IMR-90 (cell line): Measurements from ENCODE around the gene FGF4. TPM values are rescaled to one million over a fixed set of nuclear protein-coding genes. Genes with fewer than 3 reads are reported as not detected.

Experiments used
- ATAC-seq: fragments of 200-7000 bp; cut with Tn5 transposase; 2 replicates; pipeline ENCODE4 v1.9.1; 2020; ENCODE audit warnings: low read depth, mild to moderate bottlenecking, moderate library complexity
- BruUV-seq: library from RNA; stranded (reverse); fragments of 400-500 nt; replicated peaks from 2 replicates; lab custom pipeline; 2021; lab: Mats Ljungman, UMichigan
- CTCF ChIA-PET: fragments of 300-600 bp; formaldehyde crosslinking; extraction: SDS; loops from one replicate; lab custom pipeline; 2021; ENCODE audit warnings: antibody characterized with exemption; lab: Yijun Ruan, JAX
- POLR2A ChIA-PET: fragments of 300-600 bp; sonication (Branson Sonifier 250); formaldehyde crosslinking; loops from one replicate; lab custom pipeline; 2022; ENCODE audit warnings: antibody characterized with exemption; ENCODE audit not compliant: unreplicated experiment; lab: Charles Lee
- DNase-seq: peaks from one replicate; pipeline ENCODE4 v3.0.0; 2013
- H2AFZ ChIP-seq: replicated peaks from 2 replicates; pipeline ENCODE3; 2013; ENCODE audit warnings: low read length, mild to moderate bottlenecking; ENCODE audit not compliant: poor library complexity
- H2AK5ac ChIP-seq: 2 replicates; pipeline ENCODE4 v1.6.1; 2013; ENCODE audit warnings: low read depth, low read length, inconsistent platforms
- H2AK9ac ChIP-seq: replicated peaks from 2 replicates; pipeline ENCODE3; 2013; ENCODE audit warnings: mild to moderate bottlenecking, low read depth, low read length, moderate library complexity; ENCODE audit not compliant: poor library complexity
- H2BK120ac ChIP-seq: 2 replicates; pipeline ENCODE4 v1.6.1; 2013; ENCODE audit warnings: low read depth, low read length, inconsistent platforms
- H2BK15ac ChIP-seq: 3 replicates; pipeline ENCODE4 v1.6.1; 2013; ENCODE audit warnings: low read depth, low read length, inconsistent platforms
- H2BK20ac ChIP-seq: 2 replicates; pipeline ENCODE4 v1.6.1; 2013; ENCODE audit warnings: low read depth, mild to moderate bottlenecking, inconsistent platforms, low read length, moderate library complexity
- H2BK5ac ChIP-seq: 2 replicates; pipeline ENCODE4 v1.6.1; 2013; ENCODE audit warnings: mild to moderate bottlenecking, low read depth, low read length, inconsistent platforms; ENCODE audit not compliant: poor library complexity, severe bottlenecking
- H3K14ac ChIP-seq: replicated peaks from 2 replicates; pipeline ENCODE4 v1.6.1; 2013; ENCODE audit warnings: low read depth, low read length, inconsistent platforms
- H3K18ac ChIP-seq: 2 replicates; pipeline ENCODE4 v1.6.1; 2013; ENCODE audit warnings: low read depth, low read length, control low read depth
- H3K23ac ChIP-seq: 2 replicates; pipeline ENCODE4 v1.6.1; 2013; ENCODE audit warnings: low read depth, low read length, inconsistent platforms
- H3K27ac ChIP-seq: 2 replicates; pipeline ENCODE4 v1.5.1; 2013; ENCODE audit warnings: mild to moderate bottlenecking, control low read depth, low read length; ENCODE audit not compliant: insufficient read depth
- H3K27me3 ChIP-seq: 2 replicates; pipeline ENCODE4 v1.6.1; 2013; ENCODE audit warnings: low read length; ENCODE audit not compliant: control insufficient read depth, insufficient read depth
- H3K36me3 ChIP-seq: 2 replicates; pipeline ENCODE4 v1.6.1; 2013; ENCODE audit warnings: low read length, mixed read lengths; ENCODE audit not compliant: control insufficient read depth, insufficient read depth
- H3K4ac ChIP-seq: 2 replicates; pipeline ENCODE4 v1.6.1; 2013; ENCODE audit warnings: low read depth, low read length, inconsistent platforms
- H3K4me1 ChIP-seq: 2 replicates; pipeline ENCODE4 v1.6.1; 2013; ENCODE audit warnings: low read length, mixed read lengths; ENCODE audit not compliant: control insufficient read depth, insufficient read depth
- H3K4me2 ChIP-seq: 2 replicates; pipeline ENCODE4 v1.6.1; 2013; ENCODE audit warnings: low read depth, mild to moderate bottlenecking, control low read depth, low read length, moderate library complexity
- H3K4me3 ChIP-seq: 2 replicates; pipeline ENCODE4 v1.5.1; 2013; ENCODE audit warnings: low read depth, mild to moderate bottlenecking, control low read depth, low read length, moderate library complexity; ENCODE audit not compliant: insufficient read depth
- H3K56ac ChIP-seq: 2 replicates; pipeline ENCODE4 v1.6.1; 2013; ENCODE audit warnings: low read length, inconsistent platforms; ENCODE audit not compliant: insufficient read depth; ENCODE audit errors: extremely low read depth
- H3K79me1 ChIP-seq, 2 experiments: 2 replicates each; pipeline ENCODE4 v1.6.1; 2013; ENCODE audit warnings: low read length in 2 of 2, inconsistent platforms in 1 of 2, low read depth in 1 of 2
- H3K9ac ChIP-seq: 2 replicates; pipeline ENCODE4 v1.6.1; 2013; ENCODE audit warnings: low read depth, low read length, control low read depth
- H3K9me1 ChIP-seq: 2 replicates; pipeline ENCODE4 v1.6.1; 2013; ENCODE audit warnings: low read length, inconsistent platforms; ENCODE audit not compliant: insufficient read depth
- H3K9me3 ChIP-seq: 2 replicates; pipeline ENCODE4 v1.6.1; 2013; ENCODE audit warnings: low read length; ENCODE audit not compliant: control insufficient read depth, insufficient read depth
- H4K20me1 ChIP-seq: 2 replicates; pipeline ENCODE4 v1.6.1; 2013; ENCODE audit warnings: low read length, inconsistent platforms; ENCODE audit not compliant: insufficient read depth
- H4K5ac ChIP-seq: 2 replicates; pipeline ENCODE4 v1.6.1; 2013; ENCODE audit warnings: mild to moderate bottlenecking, low read depth, low read length, control low read depth
- H4K8ac ChIP-seq, 2 experiments: 2 replicates each; pipeline ENCODE4 v1.6.1; 2013; ENCODE audit warnings: low read depth in 2 of 2, low read length in 2 of 2, control low read depth in 1 of 2, inconsistent platforms in 1 of 2
- H4K91ac ChIP-seq: 2 replicates; pipeline ENCODE4 v1.6.1; 2013; ENCODE audit warnings: low read depth, low read length, inconsistent platforms; ENCODE audit not compliant: insufficient read depth
- BHLHE40 ChIP-seq: fragments of 150-350 bp; IDR thresholded peaks from 2 replicates; pipeline ENCODE4 v1.6.1; 2016; ENCODE audit warnings: mild to moderate bottlenecking, low read depth, low read length
- CEBPB ChIP-seq: IDR thresholded peaks from 2 replicates; pipeline ENCODE4 v1.6.1; 2012; ENCODE audit warnings: low read depth, low read length, improper control_type of control experiment
- CHD1 ChIP-seq: IDR thresholded peaks from 2 replicates; pipeline ENCODE4 v1.6.1; 2012; ENCODE audit warnings: low read depth, low read length, improper control_type of control experiment
- CTCF ChIP-seq: conservative IDR thresholded peaks from 2 replicates; pipeline ENCODE4 v1.5.1; 2012; ENCODE audit warnings: mild to moderate bottlenecking, low read depth, low read length, improper control_type of control experiment
- ELK1 ChIP-seq: fragments of 150-350 bp; IDR thresholded peaks from 2 replicates; pipeline ENCODE4 v1.6.1; 2016; ENCODE audit warnings: low read depth, mild to moderate bottlenecking, low read length, moderate library complexity, borderline replicate concordance
- FOS ChIP-seq: fragments of 150-350 bp; IDR thresholded peaks from 2 replicates; pipeline ENCODE4 v1.6.1; 2016; ENCODE audit warnings: low read depth, low read length
- MAZ ChIP-seq: IDR thresholded peaks from 2 replicates; pipeline ENCODE4 v1.6.1; 2012; ENCODE audit warnings: low read depth, mild to moderate bottlenecking, low read length, improper control_type of control experiment, moderate library complexity, borderline replicate concordance
- MXI1 ChIP-seq: IDR thresholded peaks from 2 replicates; pipeline ENCODE4 v1.6.1; 2012; ENCODE audit warnings: low read depth, mild to moderate bottlenecking, low read length, moderate library complexity, borderline replicate concordance
- NFE2L2 ChIP-seq: fragments of 150-350 bp; IDR thresholded peaks from 2 replicates; pipeline ENCODE4 v1.6.1; 2016; ENCODE audit warnings: low read depth, mild to moderate bottlenecking, low read length
- RAD21 ChIP-seq: IDR thresholded peaks from 2 replicates; pipeline ENCODE4 v1.6.1; 2012; ENCODE audit warnings: low read length, improper control_type of control experiment
- RCOR1 ChIP-seq: IDR thresholded peaks from 2 replicates; pipeline ENCODE4 v1.6.1; 2012; ENCODE audit warnings: mild to moderate bottlenecking, low read length, improper control_type of control experiment; ENCODE audit not compliant: insufficient replicate concordance
- RFX5 ChIP-seq: IDR thresholded peaks from 2 replicates; pipeline ENCODE4 v1.8.0; 2012; ENCODE audit warnings: low read depth, mild to moderate bottlenecking, low read length, moderate library complexity
- SMC3 ChIP-seq: fragments of 150-350 bp; IDR thresholded peaks from 2 replicates; pipeline ENCODE4 v1.6.1; 2016; ENCODE audit warnings: low read depth, mild to moderate bottlenecking, antibody characterized with exemption, low read length, moderate library complexity
- WGBS, 2 experiments: methylation state at CpG; one replicate each; pipeline versions ENCODE4 v1.1.5 to v1.1.7; 2013; ENCODE audit warnings: missing lambda C conversion rate in 2 of 2; ENCODE audit not compliant: insufficient read length in 1 of 2; ENCODE audit errors: extremely low coverage in 2 of 2; 5-methylcytosine and 5-hydroxymethylcytosine counted together
- dilution Hi-C: fragments of 300-500 bp; cut with HindIII; formaldehyde crosslinking; loops from one replicate; pipeline ENCODE4 v1.14.3; 2018; ENCODE audit warnings: low sequenced_read_pairs; ENCODE audit not compliant: unreplicated experiment
- in situ Hi-C: fragments of 300-500 bp; cut with MboI; formaldehyde crosslinking; loops from 3 replicates; pipeline ENCODE4 v1.14.3; 2019; ENCODE audit warnings: low sequenced_read_pairs, inconsistent platforms, mixed read lengths
- intact Hi-C: fragments of 100-400 bp; cut with micrococcal nuclease; formaldehyde crosslinking; loops from 2 replicates; pipeline ENCODE4 v1.10.0; 2022
- polyA plus RNA-seq, 3 experiments: library from polyadenylated mRNA; depleted of rRNA; stranded (reverse); fragments of >200 nt; gene quantifications; 2 replicates each; pipeline ENCODE4 v1.2.3, GENCODE V29; 2012; ENCODE audit warnings: low replicate concordance in 1 of 3
- total RNA-seq: library from RNA; depleted of rRNA; stranded (reverse); fragments of >200 nt; gene quantifications from 2 replicates; pipeline ENCODE4 v1.2.3, GENCODE V29; 2012
- TF ChIP-seq, protein P1 (sequence below): fragments of 150-350 bp; IDR thresholded peaks from 2 replicates; pipeline ENCODE4 v1.6.1; 2017; ENCODE audit warnings: mild to moderate bottlenecking, antibody characterized with exemption, low read length, low read depth

Gene FGF4
- total and polyA plus RNA-seq, 2 of the 4 experiments (the other 2 are of a cell fraction) = not detected

GRCh38 chr11:69791276-69792180, 16.4 kb upstream of the FGF4 start:
- no peak overlapping the region for H3K18ac ChIP-seq
- no peak overlapping the region for H3K4ac ChIP-seq
- CTCF ChIA-PET = no interaction called here
- H3K79me1 ChIP-seq = no peaks in the 10 kb centered on the region
- no peak overlapping the region for H3K4me3 ChIP-seq
- no peak overlapping the region for H4K5ac ChIP-seq
- intact Hi-C loops (loop anchor here (5.0 kb wide), 1 partner anchor 84 kb away; no protein-coding TSS in a partner anchor), dilution Hi-C loops (no loop called here), in situ Hi-C loops (no loop called here)
- H2BK120ac ChIP-seq = no peak overlapping the region
- ATAC-seq (peak; percentile 89), DNase-seq (peak; percentile 61)
- H4K20me1 ChIP-seq = no peaks in the 10 kb centered on the region
- no peak overlapping the region for H2AK9ac ChIP-seq
- H3K36me3 ChIP-seq = no peaks in the 10 kb centered on the region
- no peak overlapping the region for H2AFZ ChIP-seq
- H3K56ac ChIP-seq = no peak overlapping the region
- H2AK5ac ChIP-seq = no peak overlapping the region
- no peak overlapping the region for H2BK5ac ChIP-seq
- H2BK15ac ChIP-seq = no peak overlapping the region
- no peak overlapping the region for H2BK20ac ChIP-seq
- H3K9me3 ChIP-seq = no peaks in the 10 kb centered on the region
- H3K4me2 ChIP-seq = no peak overlapping the region
- no peak overlapping the region for H4K8ac ChIP-seq
- no peak overlapping the region for H3K23ac ChIP-seq
- 60% methylated on average over 8 of the region's 25 CpGs; no CpG with 5 or more reads in 1 of the 2 experiments for WGBS, 2 experiments
- no TSS peak for BruUV-seq
- POLR2A ChIA-PET = no interaction called here
- peaks cover 47% of the 10 kb centered on the region for H3K27me3 ChIP-seq
- H4K91ac ChIP-seq = no peak overlapping the region
- no peak overlapping the region for H3K27ac ChIP-seq
- H3K14ac ChIP-seq = no peak overlapping the region
- H3K9me1 ChIP-seq = no peaks in the 10 kb centered on the region
- H3K4me1 ChIP-seq = peaks cover 2% of the 10 kb centered on the region; the same call in 1 of the 2 replicates
- H3K9ac ChIP-seq = no peak overlapping the region
- no peak for TF ChIP-seq NFE2L2
- TF ChIP-seq MXI1 = no peak
- TF ChIP-seq CTCF = no peak
- no peak for TF ChIP-seq RCOR1
- no peak for TF ChIP-seq MAZ
- no peak for TF ChIP-seq CEBPB
- no peak for TF ChIP-seq FOS
- TF ChIP-seq ELK1 = no peak
- TF ChIP-seq SMC3 = no peak
- no peak for TF ChIP-seq CHD1
- TF ChIP-seq RAD21 = no peak
- TF ChIP-seq, protein P1, sequence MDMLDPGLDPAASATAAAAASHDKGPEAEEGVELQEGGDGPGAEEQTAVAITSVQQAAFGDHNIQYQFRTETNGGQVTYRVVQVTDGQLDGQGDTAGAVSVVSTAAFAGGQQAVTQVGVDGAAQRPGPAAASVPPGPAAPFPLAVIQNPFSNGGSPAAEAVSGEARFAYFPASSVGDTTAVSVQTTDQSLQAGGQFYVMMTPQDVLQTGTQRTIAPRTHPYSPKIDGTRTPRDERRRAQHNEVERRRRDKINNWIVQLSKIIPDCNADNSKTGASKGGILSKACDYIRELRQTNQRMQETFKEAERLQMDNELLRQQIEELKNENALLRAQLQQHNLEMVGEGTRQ = no peak
- TF ChIP-seq BHLHE40 = no peak
- no peak for TF ChIP-seq RFX5
